A673 (cell line): ENCODE results near the gene DNAJC22. TPM values are rescaled to one million over a fixed set of nuclear protein-coding genes. Genes with fewer than 3 reads are reported as not detected.

Experiments
- BruUV-seq: library from RNA; stranded (reverse); fragments of 400-500 nt; replicated peaks from 2 replicates; lab custom pipeline; 2021; lab: Mats Ljungman, UMichigan
- CTCF ChIA-PET: fragments of 300-600 bp; sonication (Branson Sonifier 250); formaldehyde crosslinking; loops from one replicate; lab custom pipeline; 2022; ENCODE audit warnings: antibody characterized with exemption; lab: Charles Lee
- POLR2A ChIA-PET: fragments of 300-600 bp; sonication (Branson Sonifier 250); formaldehyde crosslinking; loops from one replicate; lab custom pipeline; 2022; ENCODE audit warnings: antibody characterized with exemption; ENCODE audit not compliant: low non-redundant PET; lab: Charles Lee
- DNase-seq: peaks from one replicate; pipeline ENCODE4 v3.0.0-alpha.2; 2015; ENCODE audit warnings: low spot score
- H3K27ac ChIP-seq: fragments of 200-600 bp; sonication (generic); 2 replicates; pipeline ENCODE4 v1.5.1; 2016; ENCODE audit warnings: mixed run types, low read depth, mild to moderate bottlenecking, mixed read lengths, antibody characterized with exemption, low read length; ENCODE audit not compliant: poor library complexity, severe bottlenecking
- H3K27me3 ChIP-seq: fragments of 200-600 bp; sonication (generic); replicated peaks from 2 replicates; pipeline ENCODE4 v1.6.1; 2017; ENCODE audit warnings: mixed run types, low read depth, mild to moderate bottlenecking, mixed read lengths, antibody characterized with exemption, low read length; ENCODE audit not compliant: insufficient read depth, poor library complexity
- H3K36me3 ChIP-seq: fragments of 200-600 bp; sonication (generic); 2 replicates; pipeline ENCODE4 v1.6.1; 2016; ENCODE audit warnings: mixed run types, mild to moderate bottlenecking, mixed read lengths, antibody characterized with exemption, low read length; ENCODE audit not compliant: insufficient read depth, poor library complexity, severe bottlenecking
- H3K4me1 ChIP-seq: fragments of 200-600 bp; sonication (generic); 2 replicates; pipeline ENCODE4 v1.6.1; 2017; ENCODE audit warnings: mixed run types, mild to moderate bottlenecking, mixed read lengths, antibody characterized with exemption, low read length; ENCODE audit not compliant: insufficient read depth, poor library complexity, severe bottlenecking
- H3K4me3 ChIP-seq: fragments of 200-600 bp; sonication (generic); 2 replicates; pipeline ENCODE4 v1.5.1; 2016; ENCODE audit warnings: low read depth, mixed run types, mild to moderate bottlenecking, mixed read lengths, low read length; ENCODE audit not compliant: poor library complexity, severe bottlenecking
- H3K9me3 ChIP-seq: fragments of 200-600 bp; sonication (generic); 2 replicates; pipeline ENCODE4 v1.6.1; 2016; ENCODE audit warnings: mixed run types, low read depth, mild to moderate bottlenecking, mixed read lengths, antibody characterized with exemption, low read length; ENCODE audit not compliant: poor library complexity, severe bottlenecking
- EZH2 ChIP-seq: fragments of 200-600 bp; sonication (generic); IDR thresholded peaks from 2 replicates; pipeline ENCODE4 v1.6.1; 2017; ENCODE audit warnings: borderline replicate concordance, low read depth, mild to moderate bottlenecking, mixed read lengths, antibody characterized with exemption, low read length; ENCODE audit not compliant: poor library complexity, severe bottlenecking
- intact Hi-C: fragments of 100-400 bp; cut with micrococcal nuclease; formaldehyde crosslinking; loops from one replicate; pipeline ENCODE4 v1.10.0; 2022; ENCODE audit not compliant: unreplicated experiment
- total RNA-seq: library from RNA; stranded (reverse); gene quantifications from 2 replicates; pipeline ENCODE4 v1.2.3, GENCODE V29; 2021
- TF ChIP-seq, protein P1 (sequence below): fragments of 300-800, 200-600 bp; sonication (generic); conservative IDR thresholded peaks from 2 replicates; pipeline ENCODE4 v1.5.1; 2017; ENCODE audit warnings: low read depth, mild to moderate bottlenecking, antibody characterized with exemption, low read length, moderate library complexity, mixed read lengths

Gene DNAJC22
- total RNA-seq, 1 experiment from 2014 or later: 1.9 TPM

DNA sequence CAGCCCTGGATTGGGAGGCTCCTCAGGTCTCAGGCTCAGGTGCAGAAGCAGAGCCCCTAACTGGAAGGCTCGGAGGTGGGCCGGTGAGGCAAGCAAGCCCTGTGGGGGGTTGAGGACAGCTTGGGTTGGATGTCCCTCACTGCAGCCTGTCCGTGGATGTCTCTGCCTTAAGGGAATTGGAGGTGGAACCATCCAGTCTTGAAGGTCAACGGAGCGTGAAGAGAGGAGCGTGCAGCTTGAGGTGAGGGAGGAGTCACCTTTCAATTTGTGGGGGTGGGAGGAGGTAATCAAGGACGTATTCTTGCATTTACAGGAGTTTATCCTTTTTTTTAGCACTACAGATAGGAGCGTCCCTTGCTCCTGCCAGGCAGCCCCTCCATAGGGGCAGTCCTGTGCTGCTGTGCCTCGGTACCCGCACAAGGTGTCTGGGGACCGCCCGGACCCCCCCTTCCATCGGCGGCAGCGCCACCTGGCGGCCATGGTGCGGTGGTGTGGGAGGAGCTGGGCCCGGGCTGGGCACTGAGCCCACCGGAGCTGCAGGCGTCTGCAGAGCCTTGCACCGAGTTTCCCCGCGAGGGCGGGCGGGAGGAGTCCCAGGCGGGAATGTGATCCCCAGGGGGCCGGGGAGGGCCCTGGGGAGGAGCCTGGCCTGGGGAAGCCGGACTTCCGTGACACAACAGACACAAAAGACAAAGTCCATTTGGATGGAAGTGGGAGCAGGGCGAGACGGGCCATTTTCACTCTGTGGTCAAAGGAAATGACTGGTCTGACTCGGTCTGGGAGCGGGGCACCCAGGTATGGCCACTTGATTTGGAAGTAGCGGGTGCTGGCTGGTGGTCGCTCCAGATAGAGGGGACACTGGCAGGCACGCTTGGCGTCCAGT, 864 bp downstream of the DNAJC22 start:
- POLR2A ChIA-PET: interaction anchor here (0.7 kb wide), 1 partner anchor 115 kb away, joined by 3 read pairs; no protein-coding TSS in a partner anchor
- intact Hi-C loops: loop anchor here (2.0 kb wide), 1 partner anchor 59 kb away; no protein-coding TSS in a partner anchor

DNA sequence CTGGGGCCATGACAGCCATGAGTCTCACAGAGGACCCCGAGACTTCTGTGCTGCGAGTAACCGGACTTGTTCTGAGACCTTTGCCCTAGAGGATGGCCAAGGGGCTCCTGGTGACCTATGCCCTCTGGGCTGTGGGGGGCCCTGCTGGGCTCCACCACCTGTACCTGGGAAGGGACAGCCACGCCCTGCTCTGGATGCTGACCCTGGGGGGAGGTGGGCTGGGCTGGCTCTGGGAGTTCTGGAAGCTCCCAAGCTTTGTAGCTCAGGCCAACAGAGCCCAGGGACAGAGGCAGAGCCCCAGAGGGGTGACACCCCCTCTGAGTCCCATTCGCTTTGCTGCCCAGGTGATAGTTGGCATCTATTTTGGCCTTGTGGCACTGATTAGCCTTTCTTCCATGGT, 2.1 kb downstream of the DNAJC22 start:
- H3K27ac ChIP-seq: no peak overlapping the region
- no peaks in the 10 kb centered on the region for H3K36me3 ChIP-seq
- no peak for DNase-seq
- CTCF ChIA-PET: no interaction called here
- POLR2A ChIA-PET: interaction anchor here (0.7 kb wide), 1 partner anchor 116 kb away, joined by 3 read pairs; no protein-coding TSS in a partner anchor
- no TSS peak for BruUV-seq
- TF ChIP-seq, protein P1, sequence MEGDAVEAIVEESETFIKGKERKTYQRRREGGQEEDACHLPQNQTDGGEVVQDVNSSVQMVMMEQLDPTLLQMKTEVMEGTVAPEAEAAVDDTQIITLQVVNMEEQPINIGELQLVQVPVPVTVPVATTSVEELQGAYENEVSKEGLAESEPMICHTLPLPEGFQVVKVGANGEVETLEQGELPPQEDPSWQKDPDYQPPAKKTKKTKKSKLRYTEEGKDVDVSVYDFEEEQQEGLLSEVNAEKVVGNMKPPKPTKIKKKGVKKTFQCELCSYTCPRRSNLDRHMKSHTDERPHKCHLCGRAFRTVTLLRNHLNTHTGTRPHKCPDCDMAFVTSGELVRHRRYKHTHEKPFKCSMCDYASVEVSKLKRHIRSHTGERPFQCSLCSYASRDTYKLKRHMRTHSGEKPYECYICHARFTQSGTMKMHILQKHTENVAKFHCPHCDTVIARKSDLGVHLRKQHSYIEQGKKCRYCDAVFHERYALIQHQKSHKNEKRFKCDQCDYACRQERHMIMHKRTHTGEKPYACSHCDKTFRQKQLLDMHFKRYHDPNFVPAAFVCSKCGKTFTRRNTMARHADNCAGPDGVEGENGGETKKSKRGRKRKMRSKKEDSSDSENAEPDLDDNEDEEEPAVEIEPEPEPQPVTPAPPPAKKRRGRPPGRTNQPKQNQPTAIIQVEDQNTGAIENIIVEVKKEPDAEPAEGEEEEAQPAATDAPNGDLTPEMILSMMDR: no peak
- TF ChIP-seq EZH2: no peak
- no peak overlapping the region for H3K4me3 ChIP-seq
- H3K9me3 ChIP-seq: no peaks in the 10 kb centered on the region
- H3K27me3 ChIP-seq: peaks cover 14% of the 10 kb centered on the region
- peaks cover 25% of the 10 kb centered on the region for H3K4me1 ChIP-seq
- intact Hi-C loops: no loop called here

More for the DNA sequence above, 864 bp downstream of the DNAJC22 start:
- peaks cover 14% of the 10 kb centered on the region for H3K27me3 ChIP-seq
- CTCF ChIA-PET: interaction anchor here (0.5 to 2.0 kb wide), 26 partner anchors 8 to 256 kb away, joined by 3 to 18 read pairs (median 6); partner anchors contain the start of genes C1QL4, SPATS2 and TROAP
- peak overlapping the region; percentile 15 for H3K27ac ChIP-seq
- no TSS peak for BruUV-seq
- no peaks in the 10 kb centered on the region for H3K36me3 ChIP-seq
- no peaks in the 10 kb centered on the region for H3K9me3 ChIP-seq
- no peak for TF ChIP-seq EZH2
- TF ChIP-seq, protein P1: peak; percentile 99
- peak overlapping the region; percentile 51 for H3K4me3 ChIP-seq
- peak; percentile 92 for DNase-seq
- peaks cover 33% of the 10 kb centered on the region for H3K4me1 ChIP-seq

DNA sequence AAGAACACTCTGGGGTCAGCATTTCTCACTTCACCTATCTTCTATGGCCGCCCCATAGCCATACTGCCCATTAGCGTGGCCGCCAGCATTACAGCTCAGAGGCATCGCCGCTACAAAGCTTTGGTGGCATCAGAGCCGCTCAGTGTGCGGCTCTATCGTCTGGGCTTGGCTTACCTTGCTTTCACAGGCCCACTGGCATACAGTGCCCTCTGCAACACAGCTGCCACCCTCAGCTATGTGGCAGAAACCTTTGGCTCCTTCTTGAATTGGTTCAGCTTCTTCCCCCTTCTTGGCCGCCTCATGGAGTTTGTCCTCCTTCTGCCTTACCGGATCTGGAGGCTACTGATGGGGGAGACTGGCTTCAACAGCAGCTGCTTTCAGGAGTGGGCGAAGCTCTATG, 2.6 kb downstream of the DNAJC22 start:
- H3K9me3 ChIP-seq: no peaks in the 10 kb centered on the region
- H3K36me3 ChIP-seq: no peaks in the 10 kb centered on the region
- TF ChIP-seq EZH2: no peak
- TF ChIP-seq, protein P1: no peak
- intact Hi-C loops: no loop called here
- peaks cover 25% of the 10 kb centered on the region for H3K4me1 ChIP-seq
- CTCF ChIA-PET: no interaction called here
- BruUV-seq: no TSS peak
- no peak overlapping the region for H3K4me3 ChIP-seq
- H3K27ac ChIP-seq: no peak overlapping the region
- POLR2A ChIA-PET: no interaction called here
- DNase-seq: no peak
- peaks cover 14% of the 10 kb centered on the region for H3K27me3 ChIP-seq
